ENCODE results near the gene PGF. TPM values are rescaled to one million over a fixed set of nuclear protein-coding genes. Genes with fewer than 3 reads are reported as not detected.
A peak's percentile ranks its signal among the peaks of the same experiment; 100 is the strongest.
"Not testable (repeated sequence)": the region's sequence is repeated elsewhere in the genome, so short reads cannot be mapped to it uniquely, and the experiment has no call there.

The PGF gene
- total RNA-seq, 1 donor, result 16.3 TPM

DNA sequence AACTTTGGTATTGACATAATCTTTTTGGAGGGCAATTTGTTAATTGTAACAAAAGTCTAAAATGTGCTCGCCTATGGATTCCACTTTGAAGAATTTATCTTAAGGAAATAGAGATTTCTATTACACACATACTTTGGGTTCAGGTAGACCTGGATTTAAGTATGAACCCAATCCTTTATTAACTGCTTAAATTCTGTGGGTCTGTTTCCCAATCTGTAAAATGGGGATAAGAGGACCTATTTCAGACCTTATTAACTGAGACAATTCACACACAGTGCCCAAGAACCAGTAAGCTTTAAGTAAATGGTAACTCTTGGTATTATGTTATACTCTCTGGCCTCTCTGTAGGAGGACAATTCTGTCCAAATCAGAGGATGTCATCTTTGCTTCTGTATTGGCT is 46.5 kb upstream of the PGF start:
- Histone ChIP-seq H3K27me3 (ENCODE audit: insufficient read depth, low read length) (no peaks in the 10 kb centered on the region), H4K20me1 (ENCODE audit: insufficient read depth, low read length) (peaks cover 4% of the 10 kb centered on the region), H3K36me3 (ENCODE audit: insufficient read depth, low read length) (peaks cover 21% of the 10 kb centered on the region), H3K4me3 (ENCODE audit: insufficient read depth, low read length) (peak overlapping the region; percentile 98), H3K27ac (ENCODE audit: low read depth, low read length) (peak overlapping the region; percentile 73), H2AFZ (ENCODE audit: low read length) (peak overlapping the region; percentile 98), H3K9me3 (ENCODE audit: low read depth, low read length) (no peaks in the 10 kb centered on the region), H3K4me1 (ENCODE audit: insufficient read depth, low read length) (peaks cover 8% of the 10 kb centered on the region), H3K4me2 (ENCODE audit: insufficient read depth, low read length) (peak overlapping the region; percentile 90), H3K79me2 (ENCODE audit: insufficient read depth, low read length) (peaks cover 28% of the 10 kb centered on the region)
- TF ChIP-seq, protein P1, sequence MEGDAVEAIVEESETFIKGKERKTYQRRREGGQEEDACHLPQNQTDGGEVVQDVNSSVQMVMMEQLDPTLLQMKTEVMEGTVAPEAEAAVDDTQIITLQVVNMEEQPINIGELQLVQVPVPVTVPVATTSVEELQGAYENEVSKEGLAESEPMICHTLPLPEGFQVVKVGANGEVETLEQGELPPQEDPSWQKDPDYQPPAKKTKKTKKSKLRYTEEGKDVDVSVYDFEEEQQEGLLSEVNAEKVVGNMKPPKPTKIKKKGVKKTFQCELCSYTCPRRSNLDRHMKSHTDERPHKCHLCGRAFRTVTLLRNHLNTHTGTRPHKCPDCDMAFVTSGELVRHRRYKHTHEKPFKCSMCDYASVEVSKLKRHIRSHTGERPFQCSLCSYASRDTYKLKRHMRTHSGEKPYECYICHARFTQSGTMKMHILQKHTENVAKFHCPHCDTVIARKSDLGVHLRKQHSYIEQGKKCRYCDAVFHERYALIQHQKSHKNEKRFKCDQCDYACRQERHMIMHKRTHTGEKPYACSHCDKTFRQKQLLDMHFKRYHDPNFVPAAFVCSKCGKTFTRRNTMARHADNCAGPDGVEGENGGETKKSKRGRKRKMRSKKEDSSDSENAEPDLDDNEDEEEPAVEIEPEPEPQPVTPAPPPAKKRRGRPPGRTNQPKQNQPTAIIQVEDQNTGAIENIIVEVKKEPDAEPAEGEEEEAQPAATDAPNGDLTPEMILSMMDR (IDR thresholded peaks at IDR 0.05; ENCODE audit: extremely low read depth, low read depth, low read length), result no peak
- no peak for DNase-seq (ENCODE audit: insufficient read length, low spot score, missing footprints)

DNA sequence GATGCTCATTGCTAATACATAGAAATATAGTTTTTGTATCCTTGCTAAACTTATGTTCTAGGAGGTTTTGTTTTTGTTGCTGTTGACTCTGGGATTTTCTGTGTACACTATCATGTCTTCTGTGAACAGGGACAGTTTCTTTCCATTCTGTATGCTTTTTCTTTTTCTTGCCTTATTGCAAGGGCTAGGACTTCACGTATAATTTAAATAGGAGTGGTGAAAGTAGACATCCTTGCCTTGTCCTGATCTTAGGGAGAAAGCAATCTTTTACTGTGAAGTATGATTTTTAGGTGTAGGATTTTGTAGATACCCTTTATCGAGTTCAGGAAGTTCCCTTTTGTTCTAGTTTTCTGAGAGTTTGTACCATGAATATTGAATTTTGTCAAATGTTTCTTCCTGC is 45.9 kb upstream of the PGF start:
- DNase-seq (ENCODE audit: insufficient read length, low spot score, missing footprints), result no peak
- no peak overlapping the region for H3K4me3 ChIP-seq (ENCODE audit: insufficient read depth, low read length)
- peaks cover 4% of the 10 kb centered on the region for H4K20me1 ChIP-seq (ENCODE audit: insufficient read depth, low read length)
- H3K27me3 ChIP-seq (ENCODE audit: insufficient read depth, low read length), result no peaks in the 10 kb centered on the region
- H3K27ac ChIP-seq (ENCODE audit: low read depth, low read length), result no peak overlapping the region
- no peaks in the 10 kb centered on the region for H3K9me3 ChIP-seq (ENCODE audit: low read depth, low read length)
- H3K36me3 ChIP-seq (ENCODE audit: insufficient read depth, low read length), result peaks cover 14% of the 10 kb centered on the region
- TF ChIP-seq, protein P1 (IDR thresholded peaks at IDR 0.05; ENCODE audit: extremely low read depth, low read depth, low read length), result no peak
- peaks cover 8% of the 10 kb centered on the region for H3K4me1 ChIP-seq (ENCODE audit: insufficient read depth, low read length)
- H2AFZ ChIP-seq (ENCODE audit: low read length), result no peak overlapping the region
- no peak overlapping the region for H3K4me2 ChIP-seq (ENCODE audit: insufficient read depth, low read length)
- H3K79me2 ChIP-seq (ENCODE audit: insufficient read depth, low read length), result peaks cover 25% of the 10 kb centered on the region

DNA sequence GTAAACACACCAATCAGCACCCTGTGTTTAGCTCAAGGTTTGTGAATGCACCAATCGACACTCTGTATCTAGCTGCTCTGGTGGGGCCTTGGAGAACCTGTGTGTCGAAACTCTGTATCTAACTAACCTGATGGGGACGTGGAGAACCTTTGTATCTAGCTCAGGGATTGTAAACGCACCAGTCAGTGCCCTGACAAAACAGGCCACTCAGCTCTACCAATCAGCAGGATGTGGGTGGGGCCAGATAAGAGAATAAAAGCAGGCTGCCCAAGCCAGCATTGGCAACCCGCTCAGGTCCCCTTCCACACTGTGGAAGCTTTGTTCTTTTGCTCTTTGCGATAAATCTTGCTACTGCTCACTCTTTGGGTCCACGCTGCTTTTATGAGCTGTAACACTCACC is 40.4 kb upstream of the PGF start:
- H3K79me2 ChIP-seq (ENCODE audit: insufficient read depth, low read length); DNase-seq (ENCODE audit: insufficient read length, low spot score, missing footprints): not testable (repeated sequence)

DNA sequence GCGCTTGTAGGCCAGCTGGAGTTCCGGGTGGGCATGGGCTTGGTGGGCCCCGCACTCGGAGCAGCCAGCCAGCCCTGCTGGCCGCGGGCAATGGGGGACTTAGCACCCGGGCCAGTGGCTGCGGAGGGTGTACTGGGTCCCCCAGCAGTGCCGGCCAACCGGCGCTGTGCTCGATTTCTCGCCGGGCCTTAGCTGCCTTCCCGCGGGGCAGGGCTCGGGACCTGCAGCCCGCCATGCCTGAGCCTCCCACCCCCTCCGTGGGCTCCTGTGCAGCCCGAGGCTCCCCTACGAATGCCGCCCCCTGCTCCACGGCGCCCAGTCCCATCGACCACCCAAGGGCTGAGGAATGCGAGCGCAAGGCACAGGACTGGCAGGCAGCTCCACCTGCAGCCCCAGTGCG is 38.8 kb upstream of the PGF start:
- not testable (repeated sequence) for H3K36me3 ChIP-seq (ENCODE audit: insufficient read depth, low read length); H3K4me1 ChIP-seq (ENCODE audit: insufficient read depth, low read length); H4K20me1 ChIP-seq (ENCODE audit: insufficient read depth, low read length); H3K9me3 ChIP-seq (ENCODE audit: low read depth, low read length); DNase-seq (ENCODE audit: insufficient read length, low spot score, missing footprints); H3K27me3 ChIP-seq (ENCODE audit: insufficient read depth, low read length); H3K4me2 ChIP-seq (ENCODE audit: insufficient read depth, low read length); H2AFZ ChIP-seq (ENCODE audit: low read length); H3K27ac ChIP-seq (ENCODE audit: low read depth, low read length); H3K79me2 ChIP-seq (ENCODE audit: insufficient read depth, low read length); H3K4me3 ChIP-seq (ENCODE audit: insufficient read depth, low read length)

More for the DNA sequence above, 40.4 kb upstream of the PGF start:
- not testable (repeated sequence) for H3K36me3 ChIP-seq (ENCODE audit: insufficient read depth, low read length); H3K4me2 ChIP-seq (ENCODE audit: insufficient read depth, low read length); H3K27me3 ChIP-seq (ENCODE audit: insufficient read depth, low read length); H3K27ac ChIP-seq (ENCODE audit: low read depth, low read length); H3K9me3 ChIP-seq (ENCODE audit: low read depth, low read length); H2AFZ ChIP-seq (ENCODE audit: low read length); H3K4me1 ChIP-seq (ENCODE audit: insufficient read depth, low read length); H4K20me1 ChIP-seq (ENCODE audit: insufficient read depth, low read length); H3K4me3 ChIP-seq (ENCODE audit: insufficient read depth, low read length)

DNA sequence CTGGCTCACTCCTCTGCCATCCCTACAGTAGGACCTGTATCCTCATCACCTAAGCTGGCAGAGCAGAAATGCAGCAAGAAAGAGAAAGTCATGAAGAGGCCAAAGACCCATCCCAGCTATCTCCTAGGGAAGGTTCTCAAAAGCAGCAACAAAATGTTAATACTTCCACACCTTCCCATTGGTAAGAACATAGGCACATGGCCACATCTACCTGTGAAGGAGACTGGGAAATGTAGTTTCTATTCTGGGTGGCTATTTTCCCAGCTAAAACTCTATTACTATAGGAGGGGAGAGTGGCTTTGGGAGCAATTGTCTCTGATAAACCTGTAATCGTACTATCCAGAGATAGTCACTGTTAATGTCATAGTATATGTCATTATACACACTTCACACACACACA is 33.6 kb upstream of the PGF start:
- H3K9me3 ChIP-seq (ENCODE audit: low read depth, low read length), result no peaks in the 10 kb centered on the region
- H3K4me2 ChIP-seq (ENCODE audit: insufficient read depth, low read length), result no peak overlapping the region
- H3K27ac ChIP-seq (ENCODE audit: low read depth, low read length), result no peak overlapping the region
- H3K4me1 ChIP-seq (ENCODE audit: insufficient read depth, low read length), result peaks cover 23% of the 10 kb centered on the region
- no peaks in the 10 kb centered on the region for H3K36me3 ChIP-seq (ENCODE audit: insufficient read depth, low read length)
- H3K4me3 ChIP-seq (ENCODE audit: insufficient read depth, low read length), result no peak overlapping the region
- peak; percentile 49 for DNase-seq (ENCODE audit: insufficient read length, low spot score, missing footprints)
- H3K79me2 ChIP-seq (ENCODE audit: insufficient read depth, low read length), result no peaks in the 10 kb centered on the region
- TF ChIP-seq, protein P1 (IDR thresholded peaks at IDR 0.05; ENCODE audit: extremely low read depth, low read depth, low read length), result no peak
- no peaks in the 10 kb centered on the region for H3K27me3 ChIP-seq (ENCODE audit: insufficient read depth, low read length)
- no peak overlapping the region for H2AFZ ChIP-seq (ENCODE audit: low read length)
- no peaks in the 10 kb centered on the region for H4K20me1 ChIP-seq (ENCODE audit: insufficient read depth, low read length)
